HG03354 (cell line): ENCODE measurements around the gene ODAD2.
"Not testable (repeated sequence)": the region's sequence is repeated elsewhere in the genome, so short reads cannot be mapped to it uniquely, and the experiment has no call there.

Experiments
- ATAC-seq: cut with Tn5 transposase; IDR thresholded peaks from one replicate; pipeline ENCODE4 v1.9.1; 2021; ENCODE audit warnings: mild to moderate bottlenecking; ENCODE audit not compliant: unreplicated experiment, poor library complexity, severe bottlenecking

Gene ODAD2, protein sequence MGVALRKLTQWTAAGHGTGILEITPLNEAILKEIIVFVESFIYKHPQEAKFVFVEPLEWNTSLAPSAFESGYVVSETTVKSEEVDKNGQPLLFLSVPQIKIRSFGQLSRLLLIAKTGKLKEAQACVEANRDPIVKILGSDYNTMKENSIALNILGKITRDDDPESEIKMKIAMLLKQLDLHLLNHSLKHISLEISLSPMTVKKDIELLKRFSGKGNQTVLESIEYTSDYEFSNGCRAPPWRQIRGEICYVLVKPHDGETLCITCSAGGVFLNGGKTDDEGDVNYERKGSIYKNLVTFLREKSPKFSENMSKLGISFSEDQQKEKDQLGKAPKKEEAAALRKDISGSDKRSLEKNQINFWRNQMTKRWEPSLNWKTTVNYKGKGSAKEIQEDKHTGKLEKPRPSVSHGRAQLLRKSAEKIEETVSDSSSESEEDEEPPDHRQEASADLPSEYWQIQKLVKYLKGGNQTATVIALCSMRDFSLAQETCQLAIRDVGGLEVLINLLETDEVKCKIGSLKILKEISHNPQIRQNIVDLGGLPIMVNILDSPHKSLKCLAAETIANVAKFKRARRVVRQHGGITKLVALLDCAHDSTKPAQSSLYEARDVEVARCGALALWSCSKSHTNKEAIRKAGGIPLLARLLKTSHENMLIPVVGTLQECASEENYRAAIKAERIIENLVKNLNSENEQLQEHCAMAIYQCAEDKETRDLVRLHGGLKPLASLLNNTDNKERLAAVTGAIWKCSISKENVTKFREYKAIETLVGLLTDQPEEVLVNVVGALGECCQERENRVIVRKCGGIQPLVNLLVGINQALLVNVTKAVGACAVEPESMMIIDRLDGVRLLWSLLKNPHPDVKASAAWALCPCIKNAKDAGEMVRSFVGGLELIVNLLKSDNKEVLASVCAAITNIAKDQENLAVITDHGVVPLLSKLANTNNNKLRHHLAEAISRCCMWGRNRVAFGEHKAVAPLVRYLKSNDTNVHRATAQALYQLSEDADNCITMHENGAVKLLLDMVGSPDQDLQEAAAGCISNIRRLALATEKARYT

DNA sequence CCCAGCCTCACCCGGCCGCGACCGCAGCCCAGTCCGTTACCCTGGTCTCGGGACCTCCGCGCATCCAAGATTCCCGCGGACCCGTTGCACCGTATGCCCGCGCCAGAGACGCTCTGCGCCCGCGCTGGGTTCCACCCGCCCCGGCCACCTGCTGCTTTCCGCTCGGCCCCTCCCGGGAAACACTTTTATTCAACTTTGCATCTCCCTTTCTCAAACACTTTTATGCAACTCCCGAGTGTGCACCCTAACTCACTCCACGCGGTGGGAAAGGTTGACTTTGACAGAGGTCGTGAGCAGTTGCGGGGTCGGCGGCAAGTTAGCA is at the start of gene ODAD2:
ODAD2 (minus strand) TSS at position 126 of the 322 bp plus-strand sequence. CDS start 3,937 bp downstream, outside the sequence.
- no peak for ATAC-seq

DNA sequence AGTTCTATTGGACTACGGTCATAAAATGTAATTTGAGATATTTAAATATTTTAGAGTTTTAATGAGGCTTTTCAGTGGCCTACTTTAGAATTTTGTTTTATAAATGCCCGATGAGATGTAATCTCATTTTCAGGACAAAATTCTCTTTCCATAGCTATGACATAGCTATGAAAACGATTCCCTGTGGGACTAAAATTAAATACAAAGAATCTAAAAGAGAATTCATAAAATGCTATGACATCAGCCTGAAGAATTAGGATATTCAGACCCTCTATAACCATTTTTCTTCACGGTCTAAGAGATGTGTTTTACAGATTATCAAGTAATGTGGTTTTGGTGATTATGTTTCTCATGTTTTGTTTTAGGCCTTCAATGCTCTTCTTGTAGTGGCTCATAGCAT is 48.2 kb upstream of the ODAD2 start:
- no peak for ATAC-seq

DNA sequence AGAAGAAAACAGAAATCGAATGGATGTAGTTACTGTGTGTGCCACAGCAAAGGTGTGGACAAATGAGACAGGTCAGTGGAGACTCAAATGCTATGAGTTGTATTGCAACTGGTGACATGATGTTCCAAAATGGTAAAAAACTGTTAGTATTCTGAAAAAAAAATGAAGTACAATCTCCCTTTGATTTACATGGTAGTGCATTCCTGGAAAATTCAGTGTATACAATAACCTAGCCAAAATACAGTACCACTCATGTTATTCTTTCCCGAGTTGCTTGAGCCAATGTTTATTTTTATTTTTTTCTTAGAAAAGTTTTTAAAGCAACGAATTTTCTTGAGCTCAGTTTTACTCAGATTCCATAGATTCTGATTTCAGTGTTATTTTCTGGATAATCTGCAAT is 47.7 kb upstream of the ODAD2 start:
- ATAC-seq = no peak

DNA sequence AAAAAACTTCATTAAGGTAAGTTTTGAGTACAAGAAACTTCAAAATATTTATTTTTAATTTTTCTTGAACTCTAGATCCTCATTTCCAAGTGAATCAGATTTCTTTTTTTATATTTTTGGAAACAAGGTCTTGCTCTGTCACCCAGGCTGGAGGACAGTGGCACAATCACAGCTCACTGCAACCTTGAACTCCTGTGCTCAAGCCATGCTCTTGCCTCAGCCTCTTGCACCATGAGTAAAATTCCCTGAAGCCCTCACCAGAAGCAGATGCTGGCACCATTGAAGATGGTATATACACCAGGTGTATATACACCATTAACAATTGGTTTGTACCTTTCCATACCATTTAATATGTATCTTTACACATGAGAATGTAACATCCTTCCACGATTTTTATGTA is 45.1 kb upstream of the ODAD2 start:
- ATAC-seq = no peak

DNA sequence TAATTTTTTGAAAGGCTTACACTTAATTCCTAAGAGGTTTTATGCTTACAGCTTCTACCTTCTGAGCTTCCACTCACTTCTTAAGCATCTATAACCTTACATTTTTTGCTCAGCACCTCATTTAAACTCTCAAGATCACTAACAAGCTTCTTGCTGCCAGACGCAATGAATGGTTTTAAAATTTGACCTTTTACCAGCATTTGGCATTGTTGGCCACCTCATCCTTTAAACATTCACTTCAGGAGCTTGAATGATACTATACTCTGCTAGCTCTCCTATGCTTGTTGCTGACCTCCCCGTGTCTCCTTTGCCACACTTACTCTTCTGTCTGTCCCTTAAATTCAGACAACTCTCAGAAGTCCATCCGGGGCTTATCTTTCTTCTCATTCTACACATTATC is 37.7 kb upstream of the ODAD2 start:
- no peak for ATAC-seq

DNA sequence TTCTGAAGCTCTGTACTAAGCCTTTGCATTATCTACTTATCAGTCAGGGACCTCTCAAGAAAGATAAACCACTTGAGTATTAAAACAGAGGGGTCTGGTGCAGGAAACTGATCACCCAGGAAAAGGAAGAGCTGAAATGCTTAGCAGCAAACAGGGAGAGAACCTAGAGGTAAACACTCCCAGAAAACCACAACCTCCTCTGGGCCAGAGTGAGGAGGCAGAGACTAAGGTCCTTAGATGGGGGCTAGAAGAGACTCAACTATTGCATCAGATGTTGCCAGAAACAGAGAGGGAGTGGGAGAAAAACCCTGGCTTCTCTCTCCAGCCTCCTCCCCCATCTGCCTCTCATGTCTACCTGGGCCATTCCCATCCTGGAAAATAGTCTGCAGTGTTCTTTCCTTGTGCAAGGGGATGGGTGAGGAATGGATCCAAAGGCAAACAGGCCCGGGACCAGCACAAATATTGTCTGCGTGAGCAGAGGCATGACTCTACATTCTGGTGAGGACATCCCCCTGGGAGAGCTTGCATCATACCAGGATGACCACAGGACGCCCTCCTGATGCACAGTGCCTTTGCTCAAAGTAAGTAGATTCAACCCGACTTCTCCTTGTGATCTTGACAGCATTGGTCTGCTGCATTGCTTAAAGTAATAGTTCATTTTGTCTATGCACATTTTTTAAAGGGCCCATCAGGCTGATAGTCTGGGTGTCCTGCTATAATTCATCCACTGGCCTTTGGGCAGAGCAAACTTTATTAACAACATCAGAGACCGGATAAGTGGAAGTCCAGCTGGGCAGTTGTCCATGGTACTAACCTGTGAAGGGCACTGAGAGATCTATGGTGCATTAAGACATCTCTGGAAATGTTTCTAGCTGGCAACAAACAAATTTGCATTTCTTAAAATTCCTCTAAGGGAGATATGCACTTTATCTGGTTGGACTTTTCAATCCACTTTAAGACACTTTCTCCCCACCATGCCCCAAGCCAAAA is 22.4 kb upstream of the ODAD2 start:
- ATAC-seq = no peak

DNA sequence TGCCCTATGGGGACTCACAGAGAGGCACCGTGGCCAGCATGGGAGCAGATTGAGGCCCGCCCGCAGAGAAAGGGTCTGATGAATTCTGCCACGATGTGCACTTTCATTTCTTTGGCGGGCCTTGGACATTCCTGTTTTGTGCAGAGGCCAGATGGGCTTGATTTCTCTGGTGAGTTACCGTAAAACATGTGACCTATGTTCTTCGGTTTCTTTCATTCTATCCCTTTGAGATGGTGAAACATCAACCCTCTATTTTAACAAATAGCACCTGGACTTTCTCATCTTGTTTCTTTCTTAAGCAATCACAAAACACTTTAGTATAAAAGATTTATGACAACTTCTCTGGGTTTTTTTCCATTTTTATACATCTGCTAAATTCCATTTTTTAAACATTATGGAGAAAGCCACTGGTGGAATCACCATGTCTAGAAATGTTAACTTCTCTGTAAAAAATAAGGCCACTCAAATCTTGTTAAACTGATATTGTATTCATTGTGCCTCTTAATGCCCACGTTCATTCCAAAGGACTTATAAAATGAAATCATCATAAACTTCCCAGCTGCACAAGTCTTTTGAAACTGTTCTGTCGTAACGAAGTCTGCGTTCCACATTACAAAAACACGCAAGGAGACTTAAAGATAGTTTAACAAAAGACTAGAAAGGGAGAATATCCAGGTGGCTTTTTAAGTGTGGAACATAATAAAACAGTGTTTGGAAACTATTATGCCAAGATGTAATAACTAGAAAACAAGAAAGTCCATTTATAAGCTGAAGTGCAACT is 21.4 kb upstream of the ODAD2 start:
- ATAC-seq = no peak

DNA sequence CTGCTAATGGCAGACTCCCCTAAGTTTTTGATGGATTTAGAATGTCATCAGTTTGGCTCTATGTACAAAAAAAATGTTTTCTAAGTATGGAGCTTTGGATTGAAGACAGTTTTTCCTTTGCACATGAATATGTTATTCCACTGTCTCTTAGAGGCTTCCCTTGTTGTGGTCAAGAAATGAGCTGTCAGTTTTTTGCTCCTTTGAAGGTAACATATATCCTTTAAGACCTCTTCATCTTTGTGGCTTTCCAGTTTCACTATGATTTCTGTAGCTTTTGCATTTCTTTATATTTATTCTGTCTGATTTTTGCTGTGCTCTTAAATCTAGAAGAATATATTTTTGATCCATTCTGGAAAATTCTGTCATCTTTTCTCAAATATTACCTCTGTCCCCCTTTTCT is 15.8 kb upstream of the ODAD2 start:
- no peak for ATAC-seq

DNA sequence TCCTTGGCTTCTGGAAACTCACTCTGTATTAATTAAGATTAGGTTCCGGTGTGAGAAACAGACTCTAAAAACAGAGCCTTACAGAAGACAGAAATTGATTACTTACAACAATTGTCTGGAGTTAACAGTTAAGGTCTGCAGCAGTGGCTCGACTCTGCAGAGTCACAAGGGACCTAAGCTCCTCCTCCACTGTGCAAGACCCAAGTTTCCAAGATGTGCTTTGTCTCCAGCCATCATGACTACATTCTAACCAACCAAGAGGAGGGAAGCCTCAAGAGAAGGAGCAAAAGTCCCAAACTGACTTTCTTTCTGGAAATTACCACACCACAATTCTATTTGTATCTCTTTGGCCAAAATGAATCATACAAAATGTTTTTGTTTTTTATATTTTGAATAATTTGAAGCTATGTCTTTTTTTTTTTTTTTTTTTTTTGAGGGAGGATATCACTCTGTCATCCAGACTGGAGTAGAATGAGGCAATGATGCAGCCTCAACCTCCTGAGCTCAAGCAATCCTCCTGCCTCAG is 14.2 kb upstream of the ODAD2 start:
- no peak for ATAC-seq

DNA sequence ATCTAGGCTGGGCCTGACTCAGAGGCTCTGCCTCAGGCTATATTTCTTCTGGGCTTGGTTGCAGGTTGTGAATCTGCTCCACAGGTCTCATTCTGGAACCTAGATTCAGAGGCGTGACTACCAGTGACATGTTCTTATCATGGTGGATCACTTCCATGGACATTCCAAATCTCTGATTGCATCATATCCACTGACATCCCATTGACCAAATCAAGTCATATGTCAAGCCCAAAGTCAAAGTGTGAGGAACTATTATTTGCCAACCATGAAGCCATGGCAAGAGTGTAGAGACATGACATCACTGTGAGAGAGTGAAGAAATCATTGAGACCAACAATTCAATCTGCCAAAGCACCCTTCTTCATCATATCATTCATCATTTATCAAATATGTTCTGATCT is 11.9 kb upstream of the ODAD2 start:
- no peak for ATAC-seq

DNA sequence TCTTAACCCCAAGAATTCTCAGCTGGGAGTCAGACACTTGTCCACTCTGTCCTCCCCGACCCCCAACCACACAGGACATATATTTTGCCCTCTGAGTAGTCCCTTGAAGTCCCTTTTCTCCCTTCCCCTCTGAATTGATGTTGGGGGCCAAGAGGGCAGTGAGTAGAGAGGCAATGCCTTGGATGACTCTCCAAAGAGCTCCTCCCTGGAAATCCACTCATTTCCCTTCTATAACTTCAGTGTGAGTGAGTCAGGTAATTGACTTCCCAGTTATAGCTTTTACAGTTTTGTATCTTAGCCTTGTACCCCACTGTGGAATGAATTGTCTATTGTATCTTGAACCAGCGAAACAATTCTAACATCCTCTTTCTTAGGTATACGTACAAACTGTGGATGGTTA is 9.2 kb upstream of the ODAD2 start:
- no peak for ATAC-seq

DNA sequence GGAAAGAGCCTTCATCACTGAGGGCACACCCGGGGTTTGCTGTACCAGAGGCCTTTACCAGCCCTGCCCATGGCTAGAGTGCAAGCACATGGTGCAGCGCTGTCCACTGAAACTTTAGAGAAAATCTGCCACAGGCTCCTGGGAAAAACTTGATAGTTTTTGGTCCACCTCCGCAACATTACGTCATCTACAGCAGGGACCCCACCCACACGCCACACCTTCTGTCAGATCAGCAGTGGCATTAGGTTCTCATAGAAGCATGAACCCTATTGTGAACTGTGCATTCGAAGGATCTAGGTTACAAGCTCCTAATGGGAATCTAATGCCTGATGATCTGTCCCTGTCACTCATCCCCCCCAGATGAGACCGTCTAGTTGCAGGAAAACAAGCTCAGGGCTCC is 2.5 kb upstream of the ODAD2 start:
- no peak for ATAC-seq

DNA sequence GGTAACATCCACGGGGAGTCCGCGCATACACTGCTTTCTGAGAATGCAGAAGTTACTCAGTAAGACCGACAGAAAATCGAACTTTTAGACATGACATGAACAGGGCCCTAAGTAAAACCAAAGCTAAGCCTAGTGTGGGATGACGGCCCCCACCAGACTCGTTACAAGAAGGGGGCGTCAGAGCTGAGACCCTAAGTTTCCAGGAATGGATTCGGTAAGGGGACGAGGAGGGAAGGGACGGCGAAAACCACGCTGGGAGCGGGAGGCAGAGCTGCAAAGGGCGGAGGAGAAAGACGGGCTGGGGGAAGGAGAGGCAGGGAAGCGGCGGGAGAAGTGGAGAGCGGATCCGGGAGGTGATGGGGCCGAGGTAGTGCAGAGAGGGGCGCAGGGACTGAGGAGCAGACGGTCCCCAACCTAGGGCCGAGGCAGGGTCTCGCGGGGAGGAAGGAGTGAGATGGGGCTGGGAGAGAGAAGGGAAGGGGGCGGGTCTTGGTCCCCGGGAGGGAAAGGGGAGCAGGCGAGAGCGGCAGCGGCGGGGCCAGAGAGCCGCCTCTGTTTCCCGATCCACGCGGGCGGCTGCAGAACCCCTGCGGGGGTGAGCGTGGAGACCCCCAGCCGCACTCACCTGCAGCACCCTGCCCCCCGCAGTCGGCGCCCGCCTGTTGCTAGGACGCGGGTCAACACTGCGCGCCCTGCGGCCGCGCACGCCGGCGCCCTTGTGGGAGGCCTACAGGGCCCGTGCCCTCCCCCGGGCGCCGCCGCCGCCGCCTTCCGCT is 513 bp downstream of the ODAD2 start:
- no peak for ATAC-seq

DNA sequence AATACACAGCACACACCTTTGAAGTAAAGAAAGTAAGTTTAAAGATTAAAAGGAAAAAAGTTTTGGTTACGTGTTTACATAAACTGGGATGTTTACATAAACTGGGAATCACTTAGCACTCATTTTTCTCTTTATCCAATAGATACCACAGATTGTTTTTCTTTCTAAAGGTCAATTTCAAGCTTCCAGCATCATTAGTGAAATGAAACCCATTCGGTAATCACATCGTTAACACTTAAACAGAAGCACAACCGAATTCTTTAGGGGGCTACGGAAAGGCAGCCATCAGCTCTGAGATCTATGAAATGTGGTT is 1.1 kb downstream of the ODAD2 start:
- no peak for ATAC-seq

DNA sequence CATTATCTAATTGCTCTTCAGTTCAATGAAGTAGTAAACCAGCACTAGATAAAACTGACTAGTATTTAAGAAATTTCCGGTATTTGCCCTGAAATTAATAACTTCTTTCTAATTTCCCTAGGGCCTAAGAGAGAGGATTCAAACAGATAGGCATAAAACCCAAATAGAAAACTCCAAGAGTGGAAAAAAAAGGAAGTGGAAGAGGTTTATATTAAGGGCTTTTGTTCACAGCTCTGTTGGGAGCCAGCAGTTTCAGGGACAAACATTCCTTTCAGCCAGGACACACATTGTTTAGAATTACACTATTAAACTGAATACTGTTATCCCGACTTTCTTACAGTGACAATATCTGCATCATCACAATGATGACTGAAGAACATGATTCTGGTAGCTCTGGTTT is 3.6 kb downstream of the ODAD2 start:
- no peak for ATAC-seq

DNA sequence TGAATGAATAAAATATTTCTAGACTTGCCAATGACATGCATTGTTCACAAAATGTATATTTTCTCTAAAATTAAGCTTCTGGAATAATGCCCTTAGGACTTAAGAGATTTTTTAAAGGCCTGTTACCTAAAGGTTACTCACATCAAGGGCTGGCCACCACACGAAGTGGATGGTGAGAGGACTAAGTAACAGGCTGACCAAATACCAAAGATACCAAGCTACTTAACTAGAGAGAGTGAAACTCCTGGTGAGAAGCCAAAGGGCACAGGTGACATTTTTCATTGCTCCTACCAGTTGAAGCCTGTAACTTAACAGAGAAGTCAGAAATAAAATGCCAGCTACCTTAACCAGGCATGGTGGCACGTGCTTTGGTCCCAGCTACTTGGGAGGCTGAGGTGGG is 9.5 kb downstream of the ODAD2 start:
- ATAC-seq = not testable (repeated sequence)

DNA sequence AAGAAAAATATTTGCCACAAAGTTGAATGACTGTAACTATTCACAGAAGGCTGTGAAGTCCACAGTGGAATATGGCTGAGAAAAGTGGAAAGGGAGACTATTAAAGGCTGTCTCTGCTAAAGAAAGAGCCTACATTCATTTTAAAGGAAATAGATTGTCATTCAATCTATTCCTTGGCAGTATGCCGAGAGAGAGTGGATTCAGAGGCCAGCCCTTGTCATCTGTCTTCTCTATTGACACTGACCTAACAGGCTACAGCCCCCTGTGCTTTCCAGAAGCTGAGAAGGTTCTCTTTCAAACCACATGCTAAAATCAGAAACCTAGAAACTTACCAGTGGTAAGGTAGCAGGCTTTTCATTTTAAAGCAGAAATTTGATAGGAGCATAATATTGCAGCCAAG is 12.1 kb downstream of the ODAD2 start:
- no peak for ATAC-seq

DNA sequence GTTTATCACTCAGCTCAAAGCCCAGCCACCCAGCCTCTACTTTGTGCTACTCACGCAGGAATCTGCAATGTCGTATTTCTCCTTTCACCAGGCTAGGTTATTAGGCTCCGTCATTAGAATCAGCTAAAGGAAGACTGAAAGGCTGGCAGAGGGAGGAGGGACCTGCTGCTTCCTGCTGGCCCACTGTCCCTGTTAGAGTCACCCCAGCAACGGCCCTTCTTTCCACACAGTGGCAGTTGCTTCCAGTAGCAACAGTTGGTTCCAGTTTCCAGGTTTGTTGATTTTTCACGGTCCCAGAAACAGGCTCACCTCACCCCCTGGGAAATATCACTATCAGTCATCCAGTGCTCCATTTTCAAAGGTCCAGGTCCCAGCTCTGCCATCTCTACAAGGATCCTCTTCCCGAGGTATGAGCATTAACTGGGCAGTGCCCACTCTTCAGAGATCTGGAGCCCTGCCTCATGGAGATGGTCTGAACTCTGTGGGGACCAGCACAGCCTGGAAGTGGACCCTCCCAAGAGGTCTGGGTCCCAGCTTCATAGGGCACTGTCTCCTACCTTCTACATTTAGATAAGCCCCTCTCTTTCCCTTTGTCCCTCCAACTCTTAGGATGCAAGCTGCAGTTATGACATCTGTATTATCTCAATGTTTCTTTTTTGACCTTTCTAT is 15.9 kb downstream of the ODAD2 start:
- no peak for ATAC-seq
